Keratinocyte (primary cell): ENCODE results near the gene MRPS15. TPM values are rescaled to one million over a fixed set of nuclear protein-coding genes. Genes with fewer than 3 reads are reported as not detected.

ENCODE experiments used
- DNase-seq: peaks from one replicate; pipeline ENCODE4 v3.0.0-alpha.2; 2011; ENCODE audit warnings: low read depth, missing footprints, low spot score
- FAIRE-seq: peaks from 2 replicates; lab custom pipeline; 2011; peaks lifted over from hg19 to GRCh38; lab: Jason Lieb, UNC
- H2AFZ ChIP-seq: 2 replicates; pipeline ENCODE4 v1.6.0; 2012; ENCODE audit warnings: low read length, control low read depth, inconsistent platforms; ENCODE audit not compliant: control insufficient read depth
- H3K27ac ChIP-seq: 2 replicates; pipeline ENCODE4 v1.5.1; 2011; ENCODE audit warnings: low read length; ENCODE audit not compliant: control insufficient read depth, insufficient read depth
- H3K27me3 ChIP-seq: 3 replicates; pipeline ENCODE4 v1.6.0; 2011; ENCODE audit warnings: low read length; ENCODE audit not compliant: control insufficient read depth, insufficient read depth; ENCODE audit errors: extremely low read depth
- H3K36me3 ChIP-seq, 2 experiments: 2 replicates in 1 of 2; 3 replicates in 1 of 2; pipeline ENCODE4 v1.5.1; 2011; ENCODE audit warnings: low read length in 2 of 2, mild to moderate bottlenecking in 1 of 2; ENCODE audit not compliant: control insufficient read depth in 2 of 2, insufficient read depth in 2 of 2; ENCODE audit errors: extremely low read depth in 1 of 2
- H3K4me1 ChIP-seq: 3 replicates; pipeline ENCODE4 v1.5.1; 2011; ENCODE audit warnings: low read length; ENCODE audit not compliant: control insufficient read depth, insufficient read depth; ENCODE audit errors: extremely low read depth
- H3K4me2 ChIP-seq: 3 replicates; pipeline ENCODE4 v1.6.0; 2011; ENCODE audit warnings: low read depth, low read length; ENCODE audit not compliant: control insufficient read depth, insufficient read depth; ENCODE audit errors: extremely low read depth
- H3K4me3 ChIP-seq, 3 experiments: fragments of 200-600 bp in 1 of 3; sonication (generic) in 1 of 3; 2 replicates in 2 of 3; 3 replicates in 1 of 3; pipeline ENCODE4 v1.5.1; 2011 to 2016; ENCODE audit warnings: low read length in 3 of 3, mild to moderate bottlenecking in 3 of 3, control low read depth in 2 of 3, inconsistent platforms in 1 of 3, low read depth in 1 of 3, mixed read lengths in 1 of 3, mixed run types in 1 of 3, moderate library complexity in 1 of 3; ENCODE audit not compliant: control insufficient read depth in 2 of 3, insufficient read depth in 2 of 3; ENCODE audit errors: extremely low read depth in 1 of 3
- H3K79me2 ChIP-seq: 2 replicates; pipeline ENCODE4 v1.6.0; 2012; ENCODE audit warnings: low read length; ENCODE audit not compliant: control insufficient read depth, insufficient read depth
- H3K9ac ChIP-seq: 3 replicates; pipeline ENCODE4 v1.6.0; 2011; ENCODE audit warnings: low read length; ENCODE audit not compliant: control insufficient read depth, insufficient read depth; ENCODE audit errors: extremely low read depth
- H3K9me1 ChIP-seq: 3 replicates; pipeline ENCODE4 v1.6.0; 2011; ENCODE audit warnings: low read length; ENCODE audit not compliant: control insufficient read depth, insufficient read depth; ENCODE audit errors: extremely low read depth
- H3K9me3 ChIP-seq: 2 replicates; pipeline ENCODE4 v1.5.1; 2012; ENCODE audit warnings: low read depth, low read length; ENCODE audit not compliant: control insufficient read depth
- H4K20me1 ChIP-seq: 3 replicates; pipeline ENCODE4 v1.6.0; 2011; ENCODE audit warnings: low read length; ENCODE audit not compliant: control insufficient read depth, insufficient read depth; ENCODE audit errors: extremely low read depth
- CTCF ChIP-seq, 3 experiments: IDR thresholded peaks in 1 of 3; conservative IDR thresholded peaks in 1 of 3; optimal IDR thresholded peaks in 1 of 3; 2 replicates in 2 of 3; 3 replicates in 1 of 3; pipeline versions ENCODE3 to v1.5.1; 2011; ENCODE audit warnings: low read length in 3 of 3, mild to moderate bottlenecking in 3 of 3, moderate library complexity in 2 of 3, control low read depth in 1 of 3, inconsistent platforms in 1 of 3; ENCODE audit not compliant: insufficient read depth in 2 of 3; ENCODE audit errors: extremely low read depth in 1 of 3
- EZH2 ChIP-seq: IDR thresholded peaks from one replicate; pipeline ENCODE4 v1.6.1; 2012; ENCODE audit warnings: inconsistent platforms, mild to moderate bottlenecking, low read length, moderate library complexity
- dilution Hi-C: fragments of 300-500 bp; cut with MboI; formaldehyde crosslinking; loops from one replicate; pipeline ENCODE4 v1.7.0; 2020; ENCODE audit warnings: low sequenced_read_pairs; ENCODE audit not compliant: extremely low pct_ligation_motif_present
- polyA plus RNA-seq, 5 experiments: library from polyadenylated mRNA; depleted of rRNA in 3 of 5; stranded (reverse) in 3 of 5; stranded (forward) in 1 of 5; unstranded in 1 of 5; fragments of >200 nt; gene quantifications; 1 replicate in 1 of 5; 2 replicates in 3 of 5; 3 replicates in 1 of 5; pipeline versions ENCODE4 v1.2.1 to v1.2.3, GENCODE V29; 2011 to 2012; ENCODE audit warnings: missing spikeins in 2 of 5, low read depth in 1 of 5, low replicate concordance in 1 of 5

The MRPS15 gene
- polyA plus RNA-seq, 1 donor (not counting 4 experiments of a cell fraction or from before 2014, with no cell fraction given) = 130 TPM

- dilution Hi-C loops = no loop called here
- no peaks in the 10 kb centered on the region for H3K36me3 ChIP-seq
- no peaks in the 10 kb centered on the region for H3K27me3 ChIP-seq
- H3K79me2 ChIP-seq = no peaks in the 10 kb centered on the region
- H3K9ac ChIP-seq = no peak overlapping the region
- no peaks in the 10 kb centered on the region for H4K20me1 ChIP-seq
- H3K4me1 ChIP-seq = peaks cover 16% of the 10 kb centered on the region
- no peak for TF ChIP-seq CTCF (optimal IDR thresholded peaks at IDR 0.05 in 1 of 3, IDR thresholded peaks at IDR 0.05 in 1 of 3, conservative IDR thresholded peaks at IDR 0.05 in 1 of 3; ENCODE audit: extremely low read depth in 1 of 3, insufficient read depth in 2 of 3, low read length in 3 of 3)
- no peak overlapping the region for H3K27ac ChIP-seq
- H2AFZ ChIP-seq = no peak overlapping the region
- DNase-seq (no peak), FAIRE-seq (peak; percentile 76)
- H3K9me1 ChIP-seq = no peaks in the 10 kb centered on the region
- no peak overlapping the region for H3K4me2 ChIP-seq
- H3K9me3 ChIP-seq = no peaks in the 10 kb centered on the region
- no peak overlapping the region for H3K4me3 ChIP-seq
Observed at GRCh38 chr1:36425791-36426190, 38.4 kb downstream of the MRPS15 start.

- H3K9ac ChIP-seq = no peak overlapping the region
- H2AFZ ChIP-seq = no peak overlapping the region
- H3K9me1 ChIP-seq = no peaks in the 10 kb centered on the region
- H3K4me2 ChIP-seq = no peak overlapping the region
- H3K27me3 ChIP-seq = no peaks in the 10 kb centered on the region
- no peaks in the 10 kb centered on the region for H3K9me3 ChIP-seq
- DNase-seq (no peak), FAIRE-seq (no peak)
- TF ChIP-seq CTCF (optimal IDR thresholded peaks at IDR 0.05 in 1 of 3, IDR thresholded peaks at IDR 0.05 in 1 of 3, conservative IDR thresholded peaks at IDR 0.05 in 1 of 3; ENCODE audit: extremely low read depth in 1 of 3, insufficient read depth in 2 of 3, low read length in 3 of 3) = no peak
- TF ChIP-seq EZH2 = no peak
- H3K36me3 ChIP-seq = no peaks in the 10 kb centered on the region
- H4K20me1 ChIP-seq = no peaks in the 10 kb centered on the region
- no peak overlapping the region for H3K27ac ChIP-seq
- H3K79me2 ChIP-seq = no peaks in the 10 kb centered on the region
- dilution Hi-C loops = no loop called here
- H3K4me3 ChIP-seq = no peak overlapping the region
- peaks cover 21% of the 10 kb centered on the region for H3K4me1 ChIP-seq
Observed at GRCh38 chr1:36421649-36422048, 42.5 kb downstream of the MRPS15 start.
